K562 (cell line): ENCODE data around the gene CALM3. TPM values are rescaled to one million over a fixed set of nuclear protein-coding genes. Genes with fewer than 3 reads are reported as not detected.

Experiments
- ATAC-seq: fragments of 200-7000 bp; cut with Tn5 transposase; 3 replicates; pipeline ENCODE4 v1.9.1; 2020; ENCODE audit warnings: moderate library complexity
- BruUV-seq: library from RNA; stranded (reverse); fragments of 400-500 nt; replicated peaks from 2 replicates; lab custom pipeline; 2021; lab: Mats Ljungman, UMichigan
- CTCF ChIA-PET: fragments of 300-600 bp; formaldehyde crosslinking; extraction: SDS; loops from one replicate; lab custom pipeline; 2021; ENCODE audit warnings: low intra/inter-chr PET ratio; lab: Yijun Ruan, JAX
- POLR2A ChIA-PET: fragments of 300-600, 350-650 bp; sonication (Branson Sonifier 250); formaldehyde crosslinking; extraction: SDS; loops from one replicate; lab custom pipeline; 2021; ENCODE audit warnings: antibody characterized with exemption, inconsistent platforms; lab: Yijun Ruan, JAX
- DNase-seq, 4 experiments: peaks; one replicate each; pipeline versions ENCODE4 v3.0.0 to v3.0.0-alpha.2; 2011 to 2018; ENCODE audit warnings: low spot score in 3 of 4, mixed read lengths in 3 of 4; ENCODE audit errors: extremely low read depth in 1 of 4
- FAIRE-seq: peaks from 2 replicates; lab custom pipeline; 2011; peaks lifted over from hg19 to GRCh38; lab: Jason Lieb, UNC
- H2AFZ ChIP-seq: 2 replicates; pipeline ENCODE4 v1.6.0; 2011; ENCODE audit warnings: low read depth, low read length, control low read depth, inconsistent platforms
- H3K27ac ChIP-seq: fragments of 200-600 bp; 3 replicates; pipeline ENCODE4 v1.8.0; 2011; ENCODE audit warnings: low read depth, mild to moderate bottlenecking, control low read depth, inconsistent platforms, low read length, moderate library complexity, mixed read lengths; ENCODE audit errors: extremely low read depth
- H3K27me3 ChIP-seq, 2 experiments: fragments of 300-600 bp in 1 of 2; 2 replicates in 1 of 2; 3 replicates in 1 of 2; pipeline versions ENCODE4 v1.6.0 to v1.8.0; 2011; ENCODE audit warnings: inconsistent platforms in 2 of 2, low read length in 2 of 2, mild to moderate bottlenecking in 1 of 2, mixed read lengths in 1 of 2, moderate library complexity in 1 of 2; ENCODE audit not compliant: control insufficient read depth in 2 of 2, insufficient read depth in 2 of 2
- H3K36me3 ChIP-seq: fragments of 300-600 bp; 3 replicates; pipeline ENCODE4 v1.8.0; 2011; ENCODE audit warnings: mild to moderate bottlenecking, low read length, inconsistent platforms; ENCODE audit not compliant: control insufficient read depth, insufficient read depth
- H3K4me1 ChIP-seq, 2 experiments: fragments of 200-600 bp in 1 of 2; replicated peaks in 1 of 2; 2 replicates in 1 of 2; 3 replicates in 1 of 2; pipeline versions ENCODE4 v1.5.1 to v1.8.0; 2011; ENCODE audit warnings: inconsistent platforms in 2 of 2, low read length in 2 of 2, mild to moderate bottlenecking in 1 of 2, mixed read lengths in 1 of 2, moderate library complexity in 1 of 2; ENCODE audit not compliant: control insufficient read depth in 2 of 2, insufficient read depth in 2 of 2
- H3K4me2 ChIP-seq: 2 replicates; pipeline ENCODE4 v1.6.1; 2011; ENCODE audit warnings: low read length, control low read depth, inconsistent platforms, mixed read lengths; ENCODE audit not compliant: insufficient read depth
- H3K4me3 ChIP-seq: fragments of 200-600 bp; sonication (generic), shearing (Covaris generic); 2 replicates; pipeline ENCODE4 v1.5.1; 2016; ENCODE audit warnings: control low read depth, inconsistent platforms
- H3K79me2 ChIP-seq: fragments of 200-600 bp; 3 replicates; pipeline ENCODE4 v1.8.0; 2011; ENCODE audit warnings: low read length, inconsistent platforms; ENCODE audit not compliant: control insufficient read depth, insufficient read depth
- H3K9ac ChIP-seq, 2 experiments: 2 replicates each; pipeline versions ENCODE4 v1.6.0 to v1.6.1; 2011; ENCODE audit warnings: low read depth in 2 of 2, low read length in 2 of 2, control low read depth in 1 of 2, inconsistent platforms in 1 of 2, mild to moderate bottlenecking in 1 of 2, mixed read lengths in 1 of 2; ENCODE audit not compliant: insufficient read depth in 1 of 2
- H3K9me1 ChIP-seq: one replicate; pipeline ENCODE4 v1.6.0; 2011; ENCODE audit warnings: inconsistent platforms, mild to moderate bottlenecking, low read length, moderate library complexity; ENCODE audit not compliant: control insufficient read depth, insufficient read depth
- H3K9me3 ChIP-seq: replicated peaks from 2 replicates; pipeline ENCODE4 v1.5.1; 2011; ENCODE audit warnings: low read depth, low read length, inconsistent platforms; ENCODE audit not compliant: control insufficient read depth, insufficient read depth
- H4K20me1 ChIP-seq: replicated peaks from 2 replicates; pipeline ENCODE4 v1.6.1; 2011; ENCODE audit warnings: low read length, inconsistent platforms, mixed read lengths; ENCODE audit not compliant: control insufficient read depth, insufficient read depth
- CXXC5 ChIP-seq: fragments of 250-450 bp; sonication (Bioruptor Pico); IDR thresholded peaks from 2 replicates; pipeline ENCODE4 v1.8.0; 2022; ENCODE audit warnings: inconsistent platforms, mild to moderate bottlenecking, moderate library complexity
- RAD51 ChIP-seq: fragments of 450-650 bp; IDR thresholded peaks from 2 replicates; pipeline ENCODE4 v1.7.1; 2016; ENCODE audit warnings: low read depth, mild to moderate bottlenecking, borderline replicate concordance
- STAT5A ChIP-seq: IDR thresholded peaks from 2 replicates; pipeline ENCODE4 v1.6.1; 2012; ENCODE audit warnings: low read length, inconsistent platforms, borderline replicate concordance
- ZNF217 ChIP-seq: sonication (generic); formaldehyde crosslinking; IDR thresholded peaks from 2 replicates; pipeline ENCODE4 v1.8.0; 2022; ENCODE audit warnings: mild to moderate bottlenecking, missing genetic modification reagents
- WGBS: fragments of 100-300 bp; shearing (Covaris generic); methylation state at CpG from one replicate; pipeline ENCODE4 v1.1.6; 2016; ENCODE audit warnings: low coverage, mixed read lengths; ENCODE audit not compliant: insufficient coverage; ENCODE audit errors: missing lambda C conversion rate; 5-methylcytosine and 5-hydroxymethylcytosine counted together
- in situ Hi-C: fragments of 300-500 bp; cut with MboI; formaldehyde crosslinking; loops from 4 replicates; pipeline ENCODE4 v1.15.0; 2018; ENCODE audit warnings: inconsistent platforms, mixed read lengths
- intact Hi-C: fragments of 100-400 bp; cut with micrococcal nuclease; formaldehyde crosslinking; loops from 2 replicates; pipeline ENCODE4 v1.14.2; 2022
- polyA plus RNA-seq, 8 experiments: library from polyadenylated mRNA; depleted of rRNA in 4 of 8; stranded (reverse) in 5 of 8; unstranded in 3 of 8; fragments of >200 nt; fragmentation: Nextera tagmentation in 2 of 8; fragmentation: Illumina TruSeq in 1 of 8; extraction: Ambion mirVana in 2 of 8; extraction: Trizol in 1 of 8; gene quantifications; 2 replicates each; pipeline versions ENCODE4 v1.2.1 to v1.2.3, GENCODE V29; 2011 to 2014; ENCODE audit warnings: inconsistent platforms in 1 of 8, missing spikeins in 1 of 8
- total RNA-seq, 7 experiments: library from RNA; depleted of rRNA in 6 of 7; stranded (reverse); fragments of >200 nt in 6 of 7; fragmentation: Illumina TruSeq in 2 of 7; extraction: Trizol in 2 of 7; gene quantifications; 2 replicates each; pipeline versions ENCODE4 v1.2.1 to v1.2.3, GENCODE V29; 2011 to 2021; ENCODE audit warnings: low replicate concordance in 1 of 7
- TF ChIP-seq, protein P1 (sequence below): fragments of 250-450 bp; sonication (Bioruptor Pico); IDR thresholded peaks from 2 replicates; pipeline ENCODE4 v1.5.0; 2022; ENCODE audit warnings: mild to moderate bottlenecking
- TF ChIP-seq, protein P2 (sequence below): fragments of 250-450 bp; sonication (Bioruptor Pico); IDR thresholded peaks from 2 replicates; pipeline ENCODE4 v1.8.0; 2022; ENCODE audit warnings: moderate library complexity, mild to moderate bottlenecking, inconsistent platforms

The CALM3 gene
- total and polyA plus RNA-seq, 9 of the 15 experiments (the other 6 are each of a cell fraction or from before 2014, with no cell fraction given): 34.6 to 350 (median 156) TPM

DNA sequence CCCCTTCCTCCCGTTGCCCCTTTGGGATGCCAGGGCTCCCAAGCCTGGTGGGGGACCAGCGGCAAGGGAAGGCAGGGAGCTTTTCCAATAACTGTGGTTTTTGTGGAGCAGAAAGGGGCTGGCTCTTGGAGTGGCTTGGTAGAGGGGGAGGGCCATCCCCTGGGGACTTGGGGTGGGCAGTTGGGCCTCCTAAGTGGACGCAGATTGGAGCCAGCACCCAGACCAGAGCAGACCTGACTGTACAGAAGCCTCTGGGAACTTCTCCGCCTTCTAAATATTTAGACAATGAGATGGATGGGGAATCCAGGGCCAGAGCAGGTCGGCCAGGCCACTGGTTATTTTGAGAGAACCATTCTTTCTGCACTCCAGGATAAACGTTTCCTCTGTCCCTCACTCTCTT, 19.6 kb downstream of the CALM3 start:
- CTCF ChIA-PET: no interaction called here
- Histone ChIP-seq H3K79me2 (no peaks in the 10 kb centered on the region), H4K20me1 (no peaks in the 10 kb centered on the region), H3K9ac (peak overlapping the region in 1 of 2 experiments; percentile 48; a peak in 1 of 4 replicates)
- no TSS peak for BruUV-seq
- TF ChIP-seq STAT5A (no peak), RAD51 (no peak), CXXC5 (CRISPR knock-in tag) (no peak), ZNF217 (CRISPR knock-in tag) (no peak)
- TF ChIP-seq, protein P1, sequence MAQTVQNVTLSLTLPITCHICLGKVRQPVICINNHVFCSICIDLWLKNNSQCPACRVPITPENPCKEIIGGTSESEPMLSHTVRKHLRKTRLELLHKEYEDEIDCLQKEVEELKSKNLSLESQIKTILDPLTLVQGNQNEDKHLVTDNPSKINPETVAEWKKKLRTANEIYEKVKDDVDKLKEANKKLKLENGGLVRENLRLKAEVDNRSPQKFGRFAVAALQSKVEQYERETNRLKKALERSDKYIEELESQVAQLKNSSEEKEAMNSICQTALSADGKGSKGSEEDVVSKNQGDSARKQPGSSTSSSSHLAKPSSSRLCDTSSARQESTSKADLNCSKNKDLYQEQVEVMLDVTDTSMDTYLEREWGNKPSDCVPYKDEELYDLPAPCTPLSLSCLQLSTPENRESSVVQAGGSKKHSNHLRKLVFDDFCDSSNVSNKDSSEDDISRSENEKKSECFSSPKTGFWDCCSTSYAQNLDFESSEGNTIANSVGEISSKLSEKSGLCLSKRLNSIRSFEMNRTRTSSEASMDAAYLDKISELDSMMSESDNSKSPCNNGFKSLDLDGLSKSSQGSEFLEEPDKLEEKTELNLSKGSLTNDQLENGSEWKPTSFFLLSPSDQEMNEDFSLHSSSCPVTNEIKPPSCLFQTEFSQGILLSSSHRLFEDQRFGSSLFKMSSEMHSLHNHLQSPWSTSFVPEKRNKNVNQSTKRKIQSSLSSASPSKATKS (CRISPR knock-in tag): no peak
- TF ChIP-seq, protein P2, sequence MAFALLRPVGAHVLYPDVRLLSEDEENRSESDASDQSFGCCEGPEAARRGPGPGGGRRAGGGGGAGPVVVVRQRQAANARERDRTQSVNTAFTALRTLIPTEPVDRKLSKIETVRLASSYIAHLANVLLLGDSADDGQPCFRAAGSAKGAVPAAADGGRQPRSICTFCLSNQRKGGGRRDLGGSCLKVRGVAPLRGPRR (CRISPR knock-in tag): no peak
- TF ChIP-seq, all 486 proteins: peak for 0
- FAIRE-seq (no peak), DNase-seq (no peak), ATAC-seq (no peak)
- in situ Hi-C loops: no loop called here
- H3K27ac ChIP-seq: no peak overlapping the region
- no peaks in the 10 kb centered on the region for H3K9me1 ChIP-seq
- no peaks in the 10 kb centered on the region for H3K36me3 ChIP-seq
- no peak overlapping the region for H3K4me2 ChIP-seq
- POLR2A ChIA-PET: interaction anchor here (1.6 to 2.3 kb wide), 2 partner anchors 10 to 11 kb away, joined by 6 to 8 read pairs; no protein-coding TSS in a partner anchor
- no peaks in the 10 kb centered on the region for H3K27me3 ChIP-seq
- peak overlapping the region; percentile 37; the same call in 1 of the 2 replicates for H2AFZ ChIP-seq
- H3K4me1 ChIP-seq: peaks cover 54% of the 10 kb centered on the region in 2 experiments
- WGBS: 61% methylated on average over 6 of the region's 6 CpGs
- no peak overlapping the region for H3K4me3 ChIP-seq
- H3K9me3 ChIP-seq: no peaks in the 10 kb centered on the region
- intact Hi-C loops: no loop called here
